Aorta (tissue), 5 donors: ENCODE results near the gene PABPN1L. TPM values are rescaled to one million over a fixed set of nuclear protein-coding genes. Genes with fewer than 3 reads are reported as not detected.
"Not testable (repeated sequence)": the region's sequence is repeated elsewhere in the genome, so short reads cannot be mapped to it uniquely, and the experiment has no call there.

Source experiments
- ATAC-seq: fragments of 200-7000 bp; cut with Tn5 transposase; one replicate; pipeline ENCODE4 v1.9.1; 2022; ENCODE audit warnings: moderate library complexity; ENCODE audit not compliant: low FRiP score
- DNase-seq, 2 donors: peaks; one replicate each; pipeline ENCODE4 v3.0.0-alpha.2; 2020
- H3K27ac ChIP-seq, 2 donors: one replicate each; pipeline ENCODE4 v1.5.1; 2013; ENCODE audit warnings: low read length in 2 of 2, mild to moderate bottlenecking in 2 of 2, moderate library complexity in 2 of 2, control low read depth in 1 of 2, inconsistent platforms in 1 of 2, low read depth in 1 of 2
- H3K27me3 ChIP-seq, 2 donors: one replicate each; pipeline ENCODE4 v1.6.1; 2013; ENCODE audit warnings: control low read depth in 1 of 2, low read length in 1 of 2, mild to moderate bottlenecking in 1 of 2, moderate library complexity in 1 of 2; ENCODE audit not compliant: insufficient read depth in 2 of 2, control insufficient read depth in 1 of 2
- H3K36me3 ChIP-seq, 2 donors: one replicate each; pipeline ENCODE4 v1.6.1; 2013; ENCODE audit warnings: control low read depth in 1 of 2, low read length in 1 of 2, mild to moderate bottlenecking in 1 of 2; ENCODE audit not compliant: insufficient read depth in 2 of 2, control insufficient read depth in 1 of 2
- H3K4me1 ChIP-seq, 2 donors: one replicate each; pipeline ENCODE4 v1.6.1; 2013; ENCODE audit warnings: low read length in 2 of 2, control low read depth in 1 of 2, mild to moderate bottlenecking in 1 of 2, moderate library complexity in 1 of 2; ENCODE audit not compliant: insufficient read depth in 2 of 2, control insufficient read depth in 1 of 2
- H3K4me3 ChIP-seq, 2 donors: one replicate each; pipeline ENCODE4 v1.5.1; 2013; ENCODE audit warnings: low read length in 2 of 2, control low read depth in 1 of 2, mild to moderate bottlenecking in 1 of 2
- H3K9me3 ChIP-seq: one replicate; pipeline ENCODE4 v1.6.1; 2013; ENCODE audit warnings: mild to moderate bottlenecking, low read length; ENCODE audit not compliant: control insufficient read depth
- WGBS, 2 donors: extraction: QIAGEN DNeasy Blood & Tissue Kit; methylation state at CpG; one replicate each; pipeline ENCODE4 v1.1.7; 2013; 5-methylcytosine and 5-hydroxymethylcytosine counted together
- intact Hi-C, 2 donors: fragments of 100-400 bp; cut with DNase I; formaldehyde crosslinking; loops; one replicate each; pipeline versions ENCODE4 v1.14.2 to v1.15.0; 2022
- polyA plus RNA-seq, 2 donors: library from polyadenylated mRNA; stranded (reverse); fragments of 200-250 nt; gene quantifications; one replicate each; pipeline ENCODE4 v1.2.3, GENCODE V29; 2013
- total RNA-seq, 2 donors: library from RNA; stranded (reverse); fragmentation: NEBNext Ultra II Directional; extraction: Animal tissue kit (Norgen Biotek cat#: 25700); gene quantifications; one replicate each; pipeline ENCODE4 v1.2.1, GENCODE V29; 2021
- donor health status: healthy with polysubstance abuse.
- donor health status: Bipolar disorder and iron deficiency.
- donor health status: DM: no; HTN: no; CAD: no.
- donor health status: DM: no; HTN: no; CAD: no.
- donor health status: DM: yes; HTN: yes; CAD: no.

PABPN1L gene
- total and polyA plus RNA-seq, 4 donors: not detected

GRCh38 chr16:88894681-88895300, 28.3 kb upstream of the PABPN1L start:
- Histone ChIP-seq H3K27me3 (no peaks in the 10 kb centered on the region), H3K27ac (no peak overlapping the region), H3K9me3 (no peaks in the 10 kb centered on the region), H3K4me1 (no peaks in the 10 kb centered on the region), H3K36me3 (no peaks in the 10 kb centered on the region), H3K4me3 (no peak overlapping the region)
- no peak for DNase-seq
- intact Hi-C loops: no loop called here
- ATAC-seq: no peak
- WGBS, 2 donors: 87 to 92% methylated on average over 21 of the region's 21 CpGs

DNA sequence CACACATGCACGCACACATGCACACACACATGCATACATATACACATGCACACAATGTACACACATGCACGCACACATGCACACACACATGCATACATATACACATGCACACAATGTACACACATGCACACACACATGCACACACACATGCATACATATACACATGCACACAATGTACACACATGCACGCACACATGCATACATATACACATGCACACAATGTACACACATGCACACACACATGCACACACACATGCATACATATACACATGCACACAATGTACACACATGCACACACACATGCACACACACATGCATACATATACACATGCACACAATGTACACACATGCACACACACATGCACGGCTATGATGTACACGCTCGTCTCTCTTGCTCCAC, 27.8 kb upstream of the PABPN1L start:
- H3K4me3 ChIP-seq, H3K9me3 ChIP-seq, H3K4me1 ChIP-seq, H3K27ac ChIP-seq, H3K27me3 ChIP-seq, H3K36me3 ChIP-seq, ATAC-seq, DNase-seq, intact Hi-C loops: not testable (repeated sequence)
- WGBS, 2 donors: 69 to 96% methylated on average over 4 to 5 of the region's 6 CpGs

GRCh38 chr16:88893127-88893968, 26.9 kb upstream of the PABPN1L start:
- Histone ChIP-seq H3K9me3 (no peaks in the 10 kb centered on the region), H3K4me3 (no peak overlapping the region), H3K36me3 (no peaks in the 10 kb centered on the region), H3K27me3 (no peaks in the 10 kb centered on the region), H3K27ac (no peak overlapping the region), H3K4me1 (no peaks in the 10 kb centered on the region)
- intact Hi-C loops: no loop called here
- DNase-seq (no peak), ATAC-seq (no peak)
- 90 to 95% methylated on average over 19 of the region's 19 CpGs for WGBS, 2 donors

DNA sequence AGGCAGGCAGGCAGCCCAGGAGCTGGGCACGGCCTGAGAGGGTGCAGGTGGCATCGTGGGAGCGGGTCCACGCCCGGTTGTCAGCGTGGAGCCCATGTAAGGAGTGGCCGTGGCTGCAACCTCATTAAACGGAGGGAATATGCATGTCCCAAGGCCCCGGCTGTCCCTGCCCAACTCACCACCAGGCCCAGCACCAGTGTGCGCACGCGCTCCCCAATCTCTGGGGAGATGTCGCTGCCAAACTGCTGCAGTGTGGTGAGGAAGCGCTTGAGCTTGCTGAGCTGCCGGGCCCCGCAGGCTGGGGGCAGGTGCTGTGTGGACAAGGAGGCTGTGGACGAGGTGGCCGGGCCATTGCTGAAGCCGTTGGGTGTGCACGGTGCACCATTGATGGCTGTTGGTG, 25.6 kb upstream of the PABPN1L start:
- intact Hi-C loops: no loop called here
- 91 to 92% methylated on average over 20 of the region's 20 CpGs for WGBS, 2 donors
- DNase-seq (no peak), ATAC-seq (no peak)
- no peaks in the 10 kb centered on the region for H3K27me3 ChIP-seq
- no peaks in the 10 kb centered on the region for H3K36me3 ChIP-seq
- no peak overlapping the region for H3K27ac ChIP-seq
- H3K4me3 ChIP-seq: no peak overlapping the region
- H3K9me3 ChIP-seq: no peaks in the 10 kb centered on the region
- H3K4me1 ChIP-seq: no peaks in the 10 kb centered on the region

DNA sequence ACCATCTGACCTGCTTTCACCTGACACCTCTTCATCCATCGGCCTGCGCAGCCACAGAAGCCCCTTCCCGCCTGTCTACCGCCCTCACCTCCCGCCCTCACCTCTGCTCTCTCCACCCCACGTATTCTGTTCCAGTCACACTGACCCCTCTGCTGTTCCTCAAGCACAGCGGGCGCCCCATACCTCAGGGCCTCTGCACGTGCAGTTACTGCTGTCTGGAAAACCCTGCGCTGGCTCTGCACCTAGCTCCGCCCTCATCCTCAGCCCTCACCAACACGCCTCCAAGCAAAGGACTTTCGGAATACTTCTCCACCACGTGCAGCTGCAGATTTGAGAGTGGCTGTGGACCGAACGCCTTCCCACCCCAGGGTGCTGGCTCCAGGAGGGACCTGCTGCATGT, 24.6 kb upstream of the PABPN1L start:
- WGBS, 2 donors: 87 to 96% methylated on average over 16 of the region's 16 CpGs
- H3K27me3 ChIP-seq: no peaks in the 10 kb centered on the region

DNA sequence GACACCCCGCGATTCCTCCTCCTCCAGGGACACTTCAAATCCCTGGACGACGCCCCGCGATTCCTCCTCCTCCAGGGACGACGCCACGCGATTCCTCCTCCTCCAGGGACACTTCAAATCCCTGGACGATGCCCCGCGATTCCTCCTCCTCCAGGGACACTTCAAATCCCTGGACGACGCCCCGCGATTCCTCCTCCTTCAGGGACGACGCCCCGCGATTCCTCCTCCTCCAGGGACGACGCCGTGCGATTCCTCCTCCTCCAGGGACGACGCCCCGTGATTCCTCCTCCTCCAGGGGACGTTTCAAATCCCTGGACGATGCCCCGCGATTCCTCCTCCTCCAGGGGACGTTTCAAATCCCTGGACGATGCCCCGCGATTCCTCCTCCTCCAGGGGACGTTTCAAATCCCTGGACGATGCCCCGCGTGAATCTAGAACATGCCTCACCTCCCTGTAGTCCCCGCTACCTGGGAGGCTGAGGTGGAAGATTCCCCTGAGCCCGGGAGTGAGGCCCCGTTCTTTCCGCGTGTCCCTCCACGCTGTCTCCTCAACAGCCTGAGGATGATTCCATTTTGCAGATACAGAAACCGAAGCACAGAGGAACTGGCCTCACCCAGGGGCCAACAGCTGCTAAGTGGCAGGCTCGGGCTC, 23.4 kb upstream of the PABPN1L start:
- 94 to 95% methylated on average over 48 of the region's 48 CpGs for whole genome bisulfite sequencing, 2 donors
- ATAC-seq, DNase-seq, H3K9me3 ChIP-seq, H3K36me3 ChIP-seq, H3K4me1 ChIP-seq, H3K27ac ChIP-seq, H3K27me3 ChIP-seq, intact Hi-C loops, H3K4me3 ChIP-seq: not testable (repeated sequence)

More for the DNA sequence above, 24.6 kb upstream of the PABPN1L start:
- Histone ChIP-seq H3K9me3 (no peaks in the 10 kb centered on the region), H3K27ac (no peak overlapping the region), H3K36me3 (no peaks in the 10 kb centered on the region), H3K4me3 (no peak overlapping the region), H3K4me1 (no peaks in the 10 kb centered on the region)
- no peak for ATAC-seq
- DNase-seq: no peak
- intact Hi-C loops: no loop called here

- H3K27ac ChIP-seq: no peak overlapping the region
These were observed 22.3 kb upstream of the PABPN1L start for GRCh38 chr16:88888461-88889387.

GRCh38 chr16:88888057-88888456, 21.6 kb upstream of the PABPN1L start:
- no peaks in the 10 kb centered on the region for H3K4me1 ChIP-seq
- no peaks in the 10 kb centered on the region for H3K36me3 ChIP-seq
- H3K27ac ChIP-seq: no peak overlapping the region
- H3K9me3 ChIP-seq: no peaks in the 10 kb centered on the region
- H3K27me3 ChIP-seq: no peaks in the 10 kb centered on the region
- 84 to 88% methylated on average over 12 to 14 of the region's 14 CpGs for WGBS, 2 donors
- DNase-seq (no peak), ATAC-seq (no peak)
- no peak overlapping the region for H3K4me3 ChIP-seq
- intact Hi-C loops: no loop called here

More at GRCh38 chr16:88888461-88889387, 22.3 kb upstream of the PABPN1L start:
- intact Hi-C loops: no loop called here
- ATAC-seq (no peak), DNase-seq (no peak)
- 88 to 90% methylated on average over 24 to 30 of the region's 30 CpGs for WGBS, 2 donors
- H3K9me3 ChIP-seq: no peaks in the 10 kb centered on the region
- no peak overlapping the region for H3K4me3 ChIP-seq
- no peaks in the 10 kb centered on the region for H3K36me3 ChIP-seq
- H3K4me1 ChIP-seq: no peaks in the 10 kb centered on the region
- H3K27me3 ChIP-seq: no peaks in the 10 kb centered on the region
